SK-N-SH (cell line): ENCODE data around the gene PCNX2. TPM values are rescaled to one million over a fixed set of nuclear protein-coding genes. Genes with fewer than 3 reads are reported as not detected.

Experiments
- CTCF ChIA-PET: fragments of 300-600, 350-600 bp; formaldehyde crosslinking; extraction: SDS; loops from one replicate; lab custom pipeline; 2021; lab: Yijun Ruan, JAX
- POLR2A ChIA-PET: fragments of 350-600 bp; sonication (Branson Sonifier 250); formaldehyde crosslinking; extraction: SDS; loops from one replicate; lab custom pipeline; 2020; ENCODE audit warnings: antibody characterized with exemption, inconsistent platforms; lab: Yijun Ruan, JAX
- DNase-seq: peaks from one replicate; pipeline ENCODE4 v3.0.0; 2012
- H2AFZ ChIP-seq: fragments of 200-600 bp; sonication (generic); 2 replicates; pipeline ENCODE4 v1.8.1; 2016; ENCODE audit warnings: antibody characterized with exemption, mild to moderate bottlenecking, low read depth
- H3F3A ChIP-seq: fragments of 200-600 bp; sonication (generic); replicated peaks from 2 replicates; pipeline ENCODE3; 2016; ENCODE audit warnings: antibody characterized with exemption, mild to moderate bottlenecking; ENCODE audit not compliant: insufficient read depth
- H3K27ac ChIP-seq, 2 experiments: fragments of 200-500 bp in 1 of 2; fragments of 200-600 bp in 1 of 2; sonication (Bioruptor generic) in 1 of 2; sonication (generic), shearing (Covaris generic) in 1 of 2; 2 replicates each; pipeline versions ENCODE4 v1.5.1 to v1.6.1; 2014 to 2016; ENCODE audit warnings: low read depth in 2 of 2, inconsistent platforms in 1 of 2, low read length in 1 of 2, mild to moderate bottlenecking in 1 of 2, mixed read lengths in 1 of 2
- H3K27me3 ChIP-seq: fragments of 200-600 bp; sonication (generic), shearing (Covaris generic); 2 replicates; pipeline ENCODE4 v1.6.1; 2016; ENCODE audit warnings: mixed run types; ENCODE audit not compliant: insufficient read depth
- H3K36me3 ChIP-seq, 2 experiments: fragments of 200-500 bp in 1 of 2; fragments of 200-600 bp in 1 of 2; sonication (Bioruptor generic) in 1 of 2; sonication (generic) in 1 of 2; replicated peaks in 1 of 2; 2 replicates each; pipeline versions ENCODE3 to v1.5.1; 2014 to 2016; ENCODE audit warnings: low read length in 1 of 2, mild to moderate bottlenecking in 1 of 2; ENCODE audit not compliant: insufficient read depth in 2 of 2, control insufficient read depth in 1 of 2
- H3K4me1 ChIP-seq, 2 experiments: fragments of 200-500 bp in 1 of 2; fragments of 200-600 bp in 1 of 2; sonication (Bioruptor generic) in 1 of 2; sonication (generic), shearing (Covaris generic) in 1 of 2; 2 replicates each; pipeline versions ENCODE4 v1.5.1 to v1.6.1; 2014 to 2016; ENCODE audit warnings: low read depth in 1 of 2, low read length in 1 of 2, mixed run types in 1 of 2; ENCODE audit not compliant: insufficient read depth in 2 of 2, control insufficient read depth in 1 of 2
- H3K4me2 ChIP-seq: fragments of 200-600 bp; sonication (generic), shearing (Covaris generic); 2 replicates; pipeline ENCODE4 v1.6.1; 2017; ENCODE audit warnings: mixed run types
- H3K4me3 ChIP-seq, 2 experiments: fragments of 200-500 bp in 1 of 2; fragments of 200-600 bp in 1 of 2; sonication (Bioruptor generic) in 1 of 2; sonication (generic), shearing (Covaris generic) in 1 of 2; 2 replicates each; pipeline versions ENCODE4 v1.5.1 to v1.8.1; 2014 to 2016; ENCODE audit warnings: low read depth in 2 of 2, inconsistent platforms in 1 of 2, low read length in 1 of 2, mild to moderate bottlenecking in 1 of 2, mixed read lengths in 1 of 2, moderate library complexity in 1 of 2
- H3K79me2 ChIP-seq: fragments of 200-600 bp; sonication (generic); 2 replicates; pipeline ENCODE4 v1.8.1; 2017; ENCODE audit warnings: mild to moderate bottlenecking; ENCODE audit not compliant: insufficient read depth
- H3K9ac ChIP-seq: fragments of 200-600 bp; sonication (generic); 2 replicates; pipeline ENCODE4 v1.6.1; 2017; ENCODE audit warnings: mixed run types
- H3K9me2 ChIP-seq: fragments of 200-600 bp; sonication (generic); 2 replicates; pipeline ENCODE4 v1.6.1; 2017; ENCODE audit warnings: mixed run types
- H3K9me3 ChIP-seq: fragments of 200-600 bp; sonication (generic); 2 replicates; pipeline ENCODE4 v1.6.1; 2017; ENCODE audit warnings: mixed run types, mild to moderate bottlenecking, moderate library complexity
- H4K20me1 ChIP-seq: fragments of 200-600 bp; sonication (generic); 2 replicates; pipeline ENCODE4 v1.6.1; 2017; ENCODE audit warnings: mild to moderate bottlenecking, mixed run types; ENCODE audit not compliant: insufficient read depth
- CHD2 ChIP-seq: fragments of 150-350 bp; IDR thresholded peaks from 2 replicates; pipeline ENCODE4 v1.6.1; 2018; ENCODE audit warnings: low read length; ENCODE audit not compliant: partially characterized antibody
- ELF1 ChIP-seq: IDR thresholded peaks from 2 replicates; pipeline ENCODE4 v1.4.0; 2012
- EP300 ChIP-seq, 2 experiments: IDR thresholded peaks; 2 replicates each; pipeline versions ENCODE4 v1.4.0 to v1.6.1; 2012; ENCODE audit warnings: borderline replicate concordance in 1 of 2, low read depth in 1 of 2, low read length in 1 of 2
- EZH2phosphoT487 ChIP-seq: fragments of 200-600 bp; sonication (generic); IDR thresholded peaks from 2 replicates; pipeline ENCODE4 v1.6.1; 2017; ENCODE audit warnings: low read depth, mixed run types, mild to moderate bottlenecking, antibody characterized with exemption, moderate library complexity, borderline replicate concordance
- FOXM1 ChIP-seq: IDR thresholded peaks from 2 replicates; pipeline ENCODE4 v1.4.0; 2012; ENCODE audit warnings: low read depth, mild to moderate bottlenecking
- MXI1 ChIP-seq: IDR thresholded peaks from 2 replicates; pipeline ENCODE4 v1.6.1; 2012; ENCODE audit warnings: mild to moderate bottlenecking, low read depth, low read length, improper control_type of control experiment
- NFIC ChIP-seq: IDR thresholded peaks from 2 replicates; pipeline ENCODE4 v1.4.0; 2012; ENCODE audit warnings: borderline replicate concordance
- NRF1 ChIP-seq: IDR thresholded peaks from 2 replicates; pipeline ENCODE4 v1.6.1; 2012; ENCODE audit warnings: low read depth, mild to moderate bottlenecking, low read length
- PBX3 ChIP-seq: IDR thresholded peaks from 2 replicates; pipeline ENCODE4; 2012
- POLR2AphosphoS5 ChIP-seq: IDR thresholded peaks from 2 replicates; pipeline ENCODE4 v1.6.1; 2012; ENCODE audit warnings: low read depth, low read length
- RAD21 ChIP-seq: IDR thresholded peaks from 2 replicates; pipeline ENCODE4 v1.6.1; 2012; ENCODE audit warnings: mild to moderate bottlenecking, low read length
- RXRA ChIP-seq: IDR thresholded peaks from 2 replicates; pipeline ENCODE4 v1.4.0; 2012; ENCODE audit warnings: low read depth, mild to moderate bottlenecking, borderline replicate concordance
- SMC3 ChIP-seq: IDR thresholded peaks from 2 replicates; pipeline ENCODE4 v1.6.1; 2012; ENCODE audit warnings: low read depth, low read length, improper control_type of control experiment
- TAF1 ChIP-seq: IDR thresholded peaks from 2 replicates; pipeline ENCODE4 v1.6.1; 2012; ENCODE audit warnings: low read depth, mild to moderate bottlenecking, low read length, moderate library complexity, borderline replicate concordance
- TCF12 ChIP-seq: IDR thresholded peaks from 2 replicates; pipeline ENCODE4 v1.4.0; 2012
- TEAD4 ChIP-seq: IDR thresholded peaks from 2 replicates; pipeline ENCODE4 v1.4.0; 2012; ENCODE audit warnings: mild to moderate bottlenecking, borderline replicate concordance; ENCODE audit not compliant: insufficient read depth
- USF1 ChIP-seq: IDR thresholded peaks from 2 replicates; pipeline ENCODE4 v1.4.0; 2012; ENCODE audit warnings: low read depth, borderline replicate concordance
- ZBTB33 ChIP-seq: IDR thresholded peaks from 2 replicates; pipeline ENCODE4 v1.4.0; 2012; ENCODE audit warnings: low read depth, borderline replicate concordance
- whole genome bisulfite sequencing: methylation state at CpG from one replicate; pipeline ENCODE4 v1.1.6; 2017; ENCODE audit warnings: low lambda C conversion rate; 5-methylcytosine and 5-hydroxymethylcytosine counted together
- polyA plus RNA-seq, 3 experiments: library from polyadenylated mRNA; depleted of rRNA; stranded (reverse); fragments of >200 nt; gene quantifications; 2 replicates each; pipeline ENCODE4 v1.2.3, GENCODE V29; 2012

The PCNX2 gene
- polyA plus RNA-seq, 1 of the 3 experiments (the other 2 are of a cell fraction): 10.6 TPM

GRCh38 chr1:233209481-233209880, 86.0 kb downstream of the PCNX2 start:
- H4K20me1 ChIP-seq: no peaks in the 10 kb centered on the region
- ChIA-PET POLR2A (no interaction called here), CTCF (no interaction called here)
- H3K27me3 ChIP-seq: no peaks in the 10 kb centered on the region
- no peaks in the 10 kb centered on the region for H3K9me2 ChIP-seq
- no peaks in the 10 kb centered on the region for H3K79me2 ChIP-seq
- no peak overlapping the region for H3K27ac ChIP-seq
- no peak overlapping the region for H3K9ac ChIP-seq
- H3F3A ChIP-seq: no peaks in the 10 kb centered on the region
- peaks cover 0 to 5% of the 10 kb centered on the region in 2 experiments for H3K36me3 ChIP-seq
- no peak for DNase-seq
- 95% methylated on average over 2 of the region's 2 CpGs for WGBS
- no peak for TF ChIP-seq FOXM1
- TF ChIP-seq TCF12: no peak
- TF ChIP-seq RAD21: no peak
- no peak for TF ChIP-seq NRF1
- no peak for TF ChIP-seq EZH2phosphoT487
- no peak for TF ChIP-seq ZBTB33
- TF ChIP-seq EP300 (IDR thresholded peaks at IDR 0.05; ENCODE audit: borderline replicate concordance in 1 of 2, low read depth in 1 of 2, low read length in 1 of 2): no peak
- no peak for TF ChIP-seq USF1
- TF ChIP-seq MXI1: no peak
- TF ChIP-seq POLR2AphosphoS5: no peak
- TF ChIP-seq NFIC: no peak
- TF ChIP-seq TAF1: no peak
- TF ChIP-seq PBX3: no peak
- TF ChIP-seq RXRA: no peak
- no peak for TF ChIP-seq CHD2
- no peak for TF ChIP-seq TEAD4
- TF ChIP-seq ELF1: no peak
- no peak for TF ChIP-seq SMC3
- H3K4me1 ChIP-seq: no peaks in the 10 kb centered on the region; a peak in 2 of 4 replicates
- H2AFZ ChIP-seq: no peak overlapping the region
- H3K4me3 ChIP-seq: no peak overlapping the region
- no peak overlapping the region for H3K4me2 ChIP-seq
- no peaks in the 10 kb centered on the region for H3K9me3 ChIP-seq
